Measurements from ENCODE around the gene C16orf86. TPM values are rescaled to one million over a fixed set of nuclear protein-coding genes. Genes with fewer than 3 reads are reported as not detected.

C16orf86 gene
- total and polyA plus RNA-seq, 2 of the 8 experiments (the other 6 are each of a cell fraction or from before 2014, with no cell fraction given): 1.4 to 2.3 TPM

- ChIA-PET CTCF (ENCODE audit: partially characterized antibody) (interaction anchor here (0.6 to 1.5 kb wide), 5 partner anchors 32 to 163 kb away, joined by 3 read pairs; no protein-coding TSS in a partner anchor), POLR2A (ENCODE audit: partially characterized antibody) (interaction anchor here (3.3 kb wide), 1 partner anchor 10 kb away, joined by 16 read pairs; the partner anchor contains the start of gene GFOD2)
- Histone ChIP-seq H2BK12ac (ENCODE audit: low read depth, low read length) (no peak overlapping the region), H2BK120ac (replicated peaks; ENCODE audit: low read depth, low read length) (no peak overlapping the region), H3K9ac (replicated peaks in 1 of 4; ENCODE audit: extremely low read depth in 1 of 4, low read depth in 3 of 4, low read length in 3 of 4) (no peak overlapping the region), H3K56ac (replicated peaks; ENCODE audit: insufficient read length, low read depth, low read length) (no peak overlapping the region), H3K27me3 (replicated peaks in 1 of 4; ENCODE audit: control insufficient read depth in 3 of 4, extremely low read depth in 1 of 4, insufficient read depth in 3 of 4, low read length in 3 of 4) (no peaks in the 10 kb centered on the region), H3K36me3 (ENCODE audit: control insufficient read depth in 2 of 4, insufficient read depth in 4 of 4, low read length in 3 of 4) (no peaks in the 10 kb centered on the region; a peak in 1 of 8 replicates), H2BK5ac (ENCODE audit: low read depth, low read length) (no peak overlapping the region), H2BK20ac (ENCODE audit: low read length) (no peak overlapping the region), H3K14ac (ENCODE audit: insufficient read length) (no peak overlapping the region), H4K20me1 (replicated peaks in 1 of 2; ENCODE audit: control insufficient read depth in 1 of 2, insufficient read depth in 2 of 2, low read length in 2 of 2) (peaks cover 0 to 7% of the 10 kb centered on the region in 2 experiments), H4K5ac (ENCODE audit: insufficient read length, low read depth, low read length) (no peak overlapping the region), H3K4me2 (ENCODE audit: insufficient read depth in 1 of 2, low read depth in 2 of 2, low read length in 2 of 2) (no peak overlapping the region), H3K4me3 (ENCODE audit: extremely low read depth in 1 of 4, insufficient read depth in 2 of 4, low read depth in 3 of 4, low read length in 4 of 4) (no peak overlapping the region), H3K4me1 (replicated peaks in 1 of 4; ENCODE audit: control insufficient read depth in 3 of 4, insufficient read depth in 4 of 4, low read length in 3 of 4) (peaks cover 0 to 12% (median 4%) of the 10 kb centered on the region in 4 experiments; a peak in 4 of 7 replicates), H4K91ac (replicated peaks; ENCODE audit: insufficient read length, low read length) (no peak overlapping the region), H3K18ac (ENCODE audit: extremely low read depth, low read length) (no peak overlapping the region), H2AK5ac (ENCODE audit: low read depth, low read length) (no peak overlapping the region), H3K23me2 (ENCODE audit: low read depth, low read length) (no peaks in the 10 kb centered on the region), H3K79me1 (ENCODE audit: low read depth, low read length) (peaks cover 7% of the 10 kb centered on the region), H3K27ac (ENCODE audit: low read depth, low read length) (no peak overlapping the region), H2BK15ac (ENCODE audit: low read length) (no peak overlapping the region), H3K9me3 (ENCODE audit: insufficient read depth in 2 of 2, low read depth in 1 of 2, low read length in 1 of 2) (no peaks in the 10 kb centered on the region), H3K79me2 (ENCODE audit: control insufficient read depth in 1 of 2, insufficient read depth in 2 of 2, low read length in 2 of 2) (peaks cover 3 to 61% of the 10 kb centered on the region in 2 experiments; a peak in 3 of 4 replicates), H3K23ac (ENCODE audit: insufficient read length) (no peak overlapping the region), H4K8ac (ENCODE audit: extremely low read depth, insufficient read depth, low read length) (no peak overlapping the region), H3K4ac (replicated peaks; ENCODE audit: insufficient read length, low read depth, low read length) (no peak overlapping the region), H2AFZ (ENCODE audit: low read length) (no peak overlapping the region)
- WGBS, 2 experiments (ENCODE audit: extremely low coverage in 1 of 2, insufficient coverage in 1 of 2, insufficient read length in 1 of 2, insufficient replicate concordance in 2 of 2, low coverage in 1 of 2, low lambda C conversion rate in 2 of 2, missing lambda C conversion rate in 1 of 2): 83% methylated on average over 1 of the region's 1 CpG; no CpG with 5 or more reads in 1 of the 2 experiments
- DNase-seq (ENCODE audit: low read depth in 1 of 2, low spot score in 2 of 2) (no peak), FAIRE-seq (no peak)
- TF ChIP-seq HDAC6 (IDR thresholded peaks at IDR 0.05; ENCODE audit: low read depth, low read length) (no peak), KDM1A (IDR thresholded peaks at IDR 0.05; ENCODE audit: borderline replicate concordance, low read length) (no peak), SP4 (IDR thresholded peaks at IDR 0.05; ENCODE audit: low read length) (no peak), SIN3A (conservative IDR thresholded peaks at IDR 0.05 in 1 of 2, IDR thresholded peaks at IDR 0.05 in 1 of 2; ENCODE audit: low read depth in 1 of 2, low read length in 2 of 2) (no peak), RAD21 (IDR thresholded peaks at IDR 0.05 in 1 of 2, conservative IDR thresholded peaks at IDR 0.05 in 1 of 2; ENCODE audit: low read depth in 2 of 2, low read length in 2 of 2) (no peak), SAP30 (IDR thresholded peaks at IDR 0.05; ENCODE audit: insufficient read depth, insufficient replicate concordance, low read length) (no peak)
These were observed 42.4 kb downstream of the C16orf86 start for GRCh38 chr16:67709050-67709449.

Measured in H1 (cell line).